GM12891 (cell line): Measurements from ENCODE around the gene PICALM.

Source experiments
- DNase-seq: peaks from one replicate; pipeline ENCODE4 v3.0.0; 2011; ENCODE audit warnings: low spot score; ENCODE audit not compliant: insufficient read length
- FAIRE-seq: peaks from 2 replicates; lab custom pipeline; 2011; peaks lifted over from hg19 to GRCh38; lab: Jason Lieb, UNC
- PAX5 ChIP-seq: IDR thresholded peaks from 2 replicates; pipeline ENCODE4 v1.6.1; 2011; ENCODE audit warnings: low read length, moderate library complexity, mild to moderate bottlenecking; ENCODE audit not compliant: insufficient read depth, severe bottlenecking
- POLR2A ChIP-seq: IDR thresholded peaks from 2 replicates; pipeline ENCODE4 v1.6.1; 2011; ENCODE audit warnings: low read depth, low read length, control low read depth
- POLR2AphosphoS5 ChIP-seq: IDR thresholded peaks from 2 replicates; pipeline ENCODE4 v1.6.1; 2011; ENCODE audit warnings: low read depth, low read length, control low read depth
- POU2F2 ChIP-seq: IDR thresholded peaks from 2 replicates; pipeline ENCODE4 v1.6.1; 2011; ENCODE audit warnings: low read depth, mild to moderate bottlenecking, control low read depth, low read length, moderate library complexity
- SPI1 ChIP-seq: IDR thresholded peaks from 2 replicates; pipeline ENCODE4 v1.6.1; 2011; ENCODE audit warnings: low read depth, low read length, control low read depth
- TAF1 ChIP-seq: IDR thresholded peaks from 2 replicates; pipeline ENCODE4 v1.6.1; 2011; ENCODE audit warnings: low read depth, low read length, control low read depth

The PICALM gene

GRCh38 chr11:86047275-86047991 is 21.5 kb downstream of the PICALM start:
- TF ChIP-seq PAX5: no peak
- no peak for TF ChIP-seq POU2F2
- TF ChIP-seq TAF1: no peak
- no peak for TF ChIP-seq POLR2A
- peak; percentile 50 for FAIRE-seq

DNA sequence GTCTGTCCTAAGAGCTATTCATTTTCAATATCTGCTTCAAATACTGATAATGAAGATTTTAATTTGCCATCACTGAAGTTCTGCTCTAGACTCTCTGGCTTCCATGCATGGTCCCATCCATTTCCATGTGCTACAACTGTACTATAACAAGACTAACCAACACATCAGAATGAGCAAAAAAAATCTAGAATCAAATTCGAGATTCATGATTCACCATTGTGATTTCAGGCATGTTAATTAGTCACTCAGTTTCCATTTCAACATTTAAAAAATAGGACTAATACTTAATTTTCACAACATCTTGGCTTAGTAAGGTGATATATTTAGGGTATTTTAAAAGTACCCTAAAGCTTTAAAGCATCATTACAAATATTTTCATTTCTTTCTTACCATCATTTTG is 22.8 kb downstream of the PICALM start:
- no peak for TF ChIP-seq POU2F2
- TF ChIP-seq POLR2A: no peak
- TF ChIP-seq SPI1: no peak
- TF ChIP-seq POLR2AphosphoS5: no peak
- no peak for TF ChIP-seq TAF1
- TF ChIP-seq PAX5: no peak
- FAIRE-seq: no peak

More at GRCh38 chr11:86047275-86047991, 21.5 kb downstream of the PICALM start:
- DNase-seq: no peak

DNA sequence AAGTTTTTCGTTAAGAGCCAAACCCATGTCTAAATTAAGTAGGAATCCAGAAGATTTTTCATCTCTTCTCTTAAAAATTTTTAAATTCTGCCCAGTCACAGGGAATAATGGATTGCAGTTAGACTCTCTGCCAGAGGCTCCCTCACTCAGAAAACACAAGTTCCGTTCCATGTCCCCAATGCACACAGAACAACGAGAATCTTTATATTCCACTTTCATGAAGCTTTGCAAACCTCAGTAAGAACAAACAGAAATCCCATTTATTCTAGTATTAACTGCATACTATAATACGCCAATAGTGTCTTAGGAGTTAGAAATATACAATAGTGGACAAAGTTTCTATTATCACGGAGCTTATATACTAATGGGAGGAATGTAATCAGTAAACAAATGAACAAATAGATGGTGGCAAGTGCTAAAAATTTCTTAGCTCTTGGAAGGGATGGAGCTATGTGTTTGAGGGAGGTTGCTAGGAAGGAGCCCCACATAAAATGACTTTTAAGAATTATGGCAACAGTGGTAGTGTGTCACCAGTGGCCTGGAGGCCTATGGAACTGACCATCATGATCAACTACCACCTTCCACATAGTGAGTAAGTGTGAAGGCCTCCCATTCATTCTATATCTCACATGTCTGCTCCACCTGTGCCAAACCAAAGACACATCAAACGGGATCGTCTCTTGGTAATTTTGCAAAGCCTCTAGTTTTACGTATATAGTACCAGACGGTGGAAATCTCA is 24.9 kb downstream of the PICALM start:
- FAIRE-seq (no peak), DNase-seq (no peak)
- TF ChIP-seq SPI1: no peak

More for the DNA sequence above, 22.8 kb downstream of the PICALM start:
- no peak for DNase-seq

DNA sequence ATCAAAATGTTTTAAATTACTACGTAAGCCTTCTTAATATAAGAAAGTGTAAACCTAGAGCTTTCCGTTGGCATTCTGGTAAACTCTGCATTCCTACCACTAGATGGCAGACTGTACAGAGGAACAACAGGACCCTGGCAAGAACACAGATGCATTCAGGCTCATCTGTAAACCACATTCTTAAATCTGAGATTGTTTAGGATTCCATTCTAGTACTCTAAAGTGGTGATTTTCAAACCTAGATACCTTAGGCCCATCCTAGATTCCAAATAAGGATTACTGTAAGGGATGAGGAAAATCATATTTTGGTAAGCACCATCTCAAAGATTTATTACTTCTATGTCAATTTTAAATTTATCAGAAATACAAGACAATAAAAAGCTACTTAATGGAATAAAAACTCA is 26.9 kb downstream of the PICALM start:
- FAIRE-seq: peak; percentile 89
- peak; percentile 19 for DNase-seq
- no peak for TF ChIP-seq TAF1
- TF ChIP-seq POLR2A: no peak
- no peak for TF ChIP-seq POU2F2
- no peak for TF ChIP-seq POLR2AphosphoS5
- no peak for TF ChIP-seq SPI1

DNA sequence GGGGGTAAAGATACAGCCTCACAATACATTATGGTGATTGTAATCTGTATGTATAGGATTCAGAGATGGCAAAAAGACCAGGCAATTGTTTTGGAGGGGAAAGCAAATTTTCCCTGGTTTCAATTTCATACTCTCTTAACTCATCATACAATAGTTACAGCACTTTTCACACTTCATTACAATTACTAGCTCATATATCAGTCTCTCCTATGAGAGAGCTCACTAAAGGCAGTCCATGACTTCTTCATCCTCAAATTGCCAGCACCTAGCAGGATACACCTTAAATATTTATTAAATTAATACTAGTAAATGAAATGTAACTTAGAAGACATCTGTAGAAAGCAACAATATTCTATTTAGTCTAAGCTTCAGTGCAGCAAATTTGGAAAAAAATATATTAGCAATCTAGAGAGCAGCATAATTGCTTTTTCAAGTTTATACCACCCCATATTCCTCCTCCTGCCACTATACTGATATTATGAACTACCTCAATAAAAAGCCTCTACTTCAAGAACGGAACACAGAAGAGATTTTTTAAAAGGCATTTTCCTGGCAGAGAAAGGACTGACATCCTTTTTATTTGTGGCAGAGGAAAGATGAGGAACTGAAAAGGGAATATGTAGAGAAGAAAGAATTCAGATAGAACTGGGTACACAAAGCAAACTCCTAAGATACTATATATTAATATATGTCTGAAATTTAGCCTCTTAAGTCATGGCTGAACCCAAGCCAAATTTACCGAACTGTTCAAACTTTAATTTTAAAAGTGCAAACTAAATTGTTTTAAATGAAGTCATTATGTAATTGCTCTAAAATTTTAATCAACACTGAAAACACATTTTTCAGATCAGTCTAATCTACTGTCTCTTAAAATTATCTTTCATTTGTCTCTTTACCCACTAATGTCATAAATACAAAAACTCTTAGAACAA is 27.7 kb downstream of the PICALM start:
- FAIRE-seq (peak; percentile 61), DNase-seq (no peak)
- no peak for TF ChIP-seq TAF1
- no peak for TF ChIP-seq POU2F2
- no peak for TF ChIP-seq SPI1
- TF ChIP-seq PAX5: no peak
- TF ChIP-seq POLR2A: no peak
- no peak for TF ChIP-seq POLR2AphosphoS5

DNA sequence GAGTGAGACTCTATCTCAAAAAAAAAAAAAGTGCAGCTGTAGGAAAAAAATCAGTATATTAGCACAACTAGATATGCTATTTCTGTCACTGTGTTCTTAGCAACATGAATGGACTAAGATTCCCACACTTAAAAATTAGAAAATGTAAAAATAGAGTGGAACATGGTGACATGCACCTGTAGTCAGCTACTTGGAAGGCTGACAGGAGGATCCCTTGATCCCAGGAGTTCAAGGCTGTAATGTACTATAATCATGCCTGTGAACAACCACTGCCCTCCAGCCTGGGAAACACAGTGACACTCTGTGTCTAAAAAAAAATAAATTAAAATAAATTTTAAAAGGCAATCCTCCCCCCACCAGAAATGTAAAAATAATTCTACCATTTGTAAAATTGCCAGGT is 29.8 kb downstream of the PICALM start:
- TF ChIP-seq POLR2AphosphoS5 (no peak), POU2F2 (no peak)
- no peak for FAIRE-seq
- DNase-seq: no peak

GRCh38 chr11:86037743-86038142 is 31.1 kb downstream of the PICALM start:
- no peak for DNase-seq
- TF ChIP-seq POU2F2: no peak
- no peak for TF ChIP-seq POLR2AphosphoS5
- TF ChIP-seq POLR2A: no peak
- TF ChIP-seq SPI1: no peak
- TF ChIP-seq PAX5: no peak
- TF ChIP-seq TAF1: no peak
- no peak for FAIRE-seq

DNA sequence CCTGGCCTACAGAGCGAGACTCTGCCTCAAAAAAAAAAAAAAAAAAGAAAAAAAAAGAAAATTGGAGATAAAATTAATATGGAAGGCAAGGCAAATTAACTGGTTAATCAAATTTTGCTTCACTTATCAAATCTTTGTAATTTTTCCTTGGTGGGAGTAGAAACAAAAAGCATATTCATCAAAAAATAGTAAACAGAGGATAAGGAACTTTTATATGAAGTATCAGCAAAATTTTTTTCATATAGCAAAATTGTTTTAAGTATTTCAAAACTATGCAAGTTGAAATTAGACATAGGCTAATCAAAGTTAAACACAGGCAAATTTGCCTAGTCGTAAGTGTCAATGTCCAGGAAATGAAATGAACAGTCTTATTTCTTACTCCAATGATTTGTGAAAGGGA is 33.0 kb downstream of the PICALM start:
- FAIRE-seq: no peak
- no peak for DNase-seq
- no peak for TF ChIP-seq TAF1
- no peak for TF ChIP-seq POLR2AphosphoS5
- TF ChIP-seq SPI1: no peak
- TF ChIP-seq PAX5: no peak
- TF ChIP-seq POU2F2: no peak
- TF ChIP-seq POLR2A: no peak

DNA sequence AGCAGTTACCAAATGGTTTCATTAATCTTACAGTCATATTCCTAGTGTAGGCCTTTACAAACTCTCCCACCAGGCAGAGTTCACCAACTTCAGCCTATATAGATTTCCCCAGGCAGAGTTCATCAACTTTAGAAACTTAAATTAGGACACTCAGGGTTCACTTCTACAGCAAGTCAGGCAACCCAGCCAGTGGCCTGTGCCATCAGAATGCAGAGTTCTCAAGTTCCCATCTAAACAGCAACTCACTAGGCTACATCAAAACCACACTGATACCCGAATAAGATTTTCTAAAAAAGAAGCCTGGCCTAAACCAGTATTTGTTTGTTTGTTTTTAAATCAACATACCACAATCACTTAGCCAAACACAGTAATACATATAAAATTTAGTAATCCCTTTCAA is 33.7 kb downstream of the PICALM start:
- DNase-seq: no peak
- FAIRE-seq: no peak
- TF ChIP-seq POLR2A (no peak), POLR2AphosphoS5 (no peak), TAF1 (no peak), POU2F2 (no peak), SPI1 (no peak), PAX5 (no peak)

- no peak for DNase-seq
- TF ChIP-seq TAF1 (no peak), POU2F2 (no peak), PAX5 (no peak), POLR2A (no peak), SPI1 (no peak), POLR2AphosphoS5 (no peak)
- FAIRE-seq: no peak
Observed at GRCh38 chr11:86034710-86035109, 34.2 kb downstream of the PICALM start.
